ENCODE measurements around the gene CLMN. TPM values are rescaled to one million over a fixed set of nuclear protein-coding genes. Genes with fewer than 3 reads are reported as not detected.

CLMN gene
- total RNA-seq, 1 donor from 2014 or later: 0.78 TPM

GRCh38 chr14:95344536-95344935 lies 24.8 kb upstream of the CLMN start:
- DNase-seq: no peak

GRCh38 chr14:95341564-95341963 lies 21.9 kb upstream of the CLMN start:
- no peak for DNase-seq

- no peak for DNase-seq
Observed at GRCh38 chr14:95341115-95341514, 21.4 kb upstream of the CLMN start.

GRCh38 chr14:95340201-95340697 lies 20.5 kb upstream of the CLMN start:
- no peak for DNase-seq

GRCh38 chr14:95339301-95339865 lies 19.7 kb upstream of the CLMN start:
- no peak for DNase-seq

- no peak for DNase-seq
Observed at GRCh38 chr14:95338436-95338835, 18.7 kb upstream of the CLMN start.

- DNase-seq: no peak
Observed at GRCh38 chr14:95337041-95337595, 17.4 kb upstream of the CLMN start.

- DNase-seq: no peak
Observed at GRCh38 chr14:95336192-95336760, 16.6 kb upstream of the CLMN start.

- DNase-seq: no peak
Observed at GRCh38 chr14:95335071-95335470, 15.4 kb upstream of the CLMN start.

- no peak for DNase-seq
Observed at GRCh38 chr14:95334044-95334443, 14.3 kb upstream of the CLMN start.

GRCh38 chr14:95332641-95333040 lies 12.9 kb upstream of the CLMN start:
- no peak for DNase-seq

GRCh38 chr14:95331708-95332408 lies 12.2 kb upstream of the CLMN start:
- DNase-seq: no peak

GRCh38 chr14:95330591-95331370 lies 11.1 kb upstream of the CLMN start:
- peak; percentile 29 for DNase-seq

- no peak for DNase-seq
Observed at GRCh38 chr14:95329941-95330340, 10.2 kb upstream of the CLMN start.

GRCh38 chr14:95328729-95329503 lies 9.2 kb upstream of the CLMN start:
- no peak for DNase-seq

- no peak for DNase-seq
Observed at GRCh38 chr14:95327558-95328374, 8.1 kb upstream of the CLMN start.

- no peak for DNase-seq
Observed at GRCh38 chr14:95326987-95327386, 7.3 kb upstream of the CLMN start.

- no peak for DNase-seq
Observed at GRCh38 chr14:95323917-95324316, 4.2 kb upstream of the CLMN start.

GRCh38 chr14:95323361-95323760 lies 3.7 kb upstream of the CLMN start:
- DNase-seq: no peak

GRCh38 chr14:95322651-95323050 lies 2.9 kb upstream of the CLMN start:
- no peak for DNase-seq

All from occipital lobe (tissue), 2 donors.